HL-60/S4 treated with retinoic acid at 250 ng/mL for 4 days and 3 days (cell line): Measurements from ENCODE around the gene DCHS2.

Source experiments
- in situ Hi-C: fragments of 300-500 bp; cut with MboI; formaldehyde crosslinking; loops from 2 replicates; pipeline ENCODE4 v1.7.0; 2022; ENCODE audit warnings: low sequenced_read_pairs

Gene DCHS2

GRCh38 chr4:154452798-154453346 is 38.7 kb downstream of the DCHS2 start:
- in situ Hi-C loops = no loop called here

GRCh38 chr4:154450966-154451365 is 40.6 kb downstream of the DCHS2 start:
- in situ Hi-C loops = no loop called here

DNA sequence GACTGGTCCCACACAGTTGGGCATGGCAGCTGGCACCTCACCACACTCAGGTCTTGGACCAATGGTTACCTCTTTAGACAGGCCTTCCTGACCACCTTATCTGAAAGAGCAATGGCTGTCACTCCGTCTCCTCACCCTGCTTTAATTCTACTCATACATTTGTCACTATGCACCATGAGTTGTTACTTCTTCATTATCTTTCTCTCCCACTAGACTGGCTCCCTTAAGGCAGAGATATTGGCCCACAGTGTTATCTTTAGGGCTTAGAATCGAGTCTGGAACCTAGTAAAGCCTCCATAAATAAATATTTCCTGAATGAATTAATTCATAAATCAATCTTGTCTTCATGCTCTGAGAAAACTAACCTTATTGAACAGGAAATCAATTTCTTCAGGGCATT is 46.6 kb downstream of the DCHS2 start:
- in situ Hi-C loops = no loop called here

GRCh38 chr4:154441982-154442381 is 49.6 kb downstream of the DCHS2 start:
- in situ Hi-C loops = no loop called here

GRCh38 chr4:154441124-154441523 is 50.5 kb downstream of the DCHS2 start:
- in situ Hi-C loops = no loop called here

DNA sequence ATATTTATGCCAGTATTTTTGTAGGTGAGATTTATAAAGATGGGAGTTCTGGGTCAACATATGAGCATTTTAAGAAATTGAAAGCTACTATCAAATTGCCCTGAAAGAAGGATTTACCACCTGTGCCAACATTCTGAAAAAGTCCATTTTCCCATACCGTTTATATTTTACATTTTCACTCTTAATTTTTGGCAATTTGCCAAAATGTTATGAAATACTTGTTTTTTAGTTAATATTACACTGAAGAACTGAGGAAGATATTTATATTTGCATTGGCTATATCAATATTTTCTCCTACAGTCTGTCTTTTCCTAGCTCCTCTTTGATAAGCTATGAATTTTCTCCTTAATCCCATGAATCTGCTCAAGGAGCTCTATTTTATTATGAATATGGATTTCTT is 52.4 kb downstream of the DCHS2 start:
- in situ Hi-C loops = no loop called here

DNA sequence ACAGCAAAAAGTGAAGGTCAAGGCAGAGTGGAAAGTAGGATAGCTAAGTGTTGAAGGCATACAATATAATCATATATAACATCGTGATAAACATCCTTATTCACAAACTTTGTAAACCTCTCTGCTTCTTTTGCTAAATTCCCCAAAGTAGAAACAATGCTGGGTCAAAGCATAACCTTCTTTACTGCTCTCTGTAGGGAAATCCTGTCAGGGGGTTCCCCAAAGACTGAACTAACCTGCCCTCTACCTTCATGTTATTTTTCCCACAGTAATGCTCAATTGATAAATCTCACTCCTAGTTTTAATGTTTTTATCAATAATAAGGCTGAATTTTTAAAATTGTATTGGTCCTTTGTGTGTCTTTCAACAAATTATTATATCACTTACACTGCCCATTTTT is 55.7 kb downstream of the DCHS2 start:
- in situ Hi-C loops = no loop called here

GRCh38 chr4:154433543-154433942 is 58.1 kb downstream of the DCHS2 start:
- in situ Hi-C loops = no loop called here

DNA sequence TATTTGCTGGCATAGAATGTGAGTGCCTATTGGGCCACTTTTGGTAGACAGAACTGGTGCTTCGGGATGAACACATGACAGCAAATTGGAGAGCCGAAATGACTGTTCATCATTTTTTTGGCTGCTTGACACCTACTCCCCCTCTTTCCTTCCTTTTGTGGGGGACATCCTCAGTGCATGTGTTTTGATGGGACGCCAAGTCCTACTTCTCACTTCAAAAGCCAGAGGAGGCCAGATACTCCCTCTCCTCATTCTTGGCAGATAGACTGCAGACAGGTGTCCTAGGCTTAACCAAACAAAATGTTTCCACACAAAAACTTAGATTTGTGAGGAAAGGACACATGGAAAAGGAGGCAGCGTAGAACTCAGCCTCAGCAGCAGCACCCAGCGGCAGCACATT is 62.4 kb downstream of the DCHS2 start:
- in situ Hi-C loops = no loop called here

DNA sequence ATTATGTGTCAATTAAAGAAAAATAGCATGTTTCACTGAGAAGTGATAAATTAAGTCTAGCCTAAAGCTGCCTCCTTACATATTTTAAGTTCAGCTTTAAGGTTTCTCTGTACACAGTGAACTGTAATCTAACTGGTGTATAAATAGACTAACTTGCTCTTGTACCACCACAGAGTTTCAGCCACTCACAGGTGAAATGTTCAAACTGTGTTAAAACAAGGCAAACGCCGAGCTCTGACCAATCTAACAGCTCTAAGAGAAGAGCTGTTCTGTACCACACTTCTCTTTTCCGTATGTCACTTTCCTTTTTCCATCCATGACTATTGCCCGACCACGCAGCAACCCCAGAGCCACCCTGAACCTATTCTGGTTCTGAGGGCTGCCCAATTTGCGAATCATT is 64.5 kb downstream of the DCHS2 start:
- in situ Hi-C loops = no loop called here

DNA sequence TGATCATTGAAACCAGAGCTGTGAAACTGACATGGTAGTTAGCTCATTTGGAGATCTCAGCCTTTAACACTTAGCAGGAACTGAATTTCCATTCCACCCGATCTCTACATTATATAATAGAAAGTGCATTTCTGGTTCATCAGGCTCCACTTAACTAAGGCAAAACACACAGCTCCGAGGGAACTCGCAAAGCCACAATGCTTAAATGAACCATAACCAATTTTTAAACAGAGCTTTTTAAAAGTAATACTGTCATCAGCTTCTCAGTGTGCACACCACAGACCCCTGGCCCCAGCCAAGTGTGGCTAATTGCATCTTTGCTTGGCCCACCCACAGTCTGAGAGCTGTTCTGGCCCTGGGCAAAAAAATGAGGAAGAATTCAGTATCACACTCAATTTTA is 66.1 kb downstream of the DCHS2 start:
- in situ Hi-C loops = no loop called here

DNA sequence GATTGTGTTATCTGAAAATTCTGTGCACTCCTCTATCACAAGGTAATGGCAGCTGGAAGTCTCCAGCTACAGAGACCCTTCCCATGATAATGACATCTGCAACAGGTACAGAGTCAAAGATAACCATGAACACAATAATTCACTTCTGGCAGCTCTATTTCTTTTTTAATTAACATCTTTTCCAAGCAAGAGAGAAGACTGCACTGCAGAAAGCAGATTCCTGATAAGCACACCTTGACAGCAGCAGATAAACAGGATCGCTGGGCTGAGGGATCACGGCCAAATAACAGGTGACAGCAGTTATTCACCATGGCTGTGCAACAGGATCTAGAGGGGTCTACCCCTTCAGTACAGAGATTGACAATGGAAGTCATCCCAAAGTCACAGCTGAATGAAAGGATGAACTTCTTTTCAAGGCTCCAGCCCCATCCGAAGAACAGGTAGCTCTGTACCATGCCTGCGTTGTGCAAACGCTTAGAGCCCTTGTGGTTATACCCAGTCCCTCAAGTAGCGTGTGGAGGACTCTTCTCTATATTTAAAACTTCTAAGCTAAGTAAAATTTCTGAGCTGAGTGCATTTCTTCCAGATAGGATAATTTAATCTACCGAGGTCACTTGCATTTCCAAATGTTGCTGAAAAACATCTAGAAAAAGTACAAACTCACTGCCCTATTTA is 66.7 kb downstream of the DCHS2 start:
- in situ Hi-C loops = no loop called here

DNA sequence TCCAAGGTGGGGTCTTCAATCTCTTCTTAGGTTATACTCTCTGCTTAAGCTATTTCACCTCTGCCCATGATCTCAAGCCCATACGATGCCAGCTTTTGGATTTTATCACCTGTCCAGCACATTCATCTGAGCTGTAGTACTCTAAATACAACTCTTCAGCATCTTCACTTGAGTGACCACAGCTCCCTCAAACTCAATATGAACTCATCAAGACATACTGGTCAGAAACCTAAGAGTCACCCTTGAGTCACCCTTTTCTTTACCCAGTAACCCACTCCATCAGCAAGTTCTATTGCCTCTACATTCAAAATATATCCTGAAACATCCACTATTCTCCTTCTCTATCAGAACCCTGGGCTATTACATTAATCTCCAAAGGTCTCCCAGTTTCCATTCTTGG is 69.4 kb downstream of the DCHS2 start:
- in situ Hi-C loops = no loop called here

- in situ Hi-C loops = no loop called here
Observed at GRCh38 chr4:154421618-154422017, 70.0 kb downstream of the DCHS2 start.

DNA sequence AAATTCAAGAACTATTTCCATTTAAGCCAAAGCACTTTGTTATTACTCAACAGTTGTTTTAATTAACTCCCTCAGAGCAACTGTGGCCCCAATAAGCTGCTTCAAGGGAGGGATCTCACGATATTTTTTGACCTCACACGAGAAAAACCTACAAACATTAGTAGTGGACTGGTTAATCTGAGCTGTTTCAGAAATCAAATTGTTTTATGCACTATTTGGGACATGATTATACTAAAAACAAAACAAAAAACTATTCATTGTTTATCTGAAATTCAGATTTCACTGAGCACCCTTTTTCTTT is 74.3 kb downstream of the DCHS2 start:
- in situ Hi-C loops = no loop called here

- in situ Hi-C loops = no loop called here
Observed at GRCh38 chr4:154416190-154416547, 75.4 kb downstream of the DCHS2 start.

- in situ Hi-C loops = no loop called here
Observed at GRCh38 chr4:154415313-154415712, 76.3 kb downstream of the DCHS2 start.

DNA sequence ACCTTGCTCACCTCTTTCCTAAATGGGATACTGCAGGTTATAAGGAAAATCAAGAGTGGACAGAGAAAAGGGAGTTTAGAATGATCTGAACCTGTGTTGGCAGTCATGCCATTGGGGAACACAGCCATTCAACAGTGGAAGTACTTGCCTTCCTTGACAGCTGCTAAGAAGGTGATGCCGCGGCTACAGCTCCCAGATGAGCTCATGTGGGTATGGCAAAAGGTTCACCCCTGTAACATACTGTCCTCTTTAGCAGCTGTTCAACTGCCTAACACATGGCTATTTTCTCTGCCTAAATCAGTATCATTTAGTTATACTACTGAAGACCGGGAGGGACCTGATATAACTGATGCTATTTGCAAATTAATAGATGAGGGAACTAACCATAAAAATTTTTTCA is 76.8 kb downstream of the DCHS2 start:
- in situ Hi-C loops = no loop called here

- in situ Hi-C loops = no loop called here
Observed at GRCh38 chr4:154414371-154414770, 77.2 kb downstream of the DCHS2 start.

- in situ Hi-C loops = no loop called here
Observed at GRCh38 chr4:154407443-154407842, 84.2 kb downstream of the DCHS2 start.

- in situ Hi-C loops = no loop called here
Observed at GRCh38 chr4:154406018-154406795, 85.4 kb downstream of the DCHS2 start.

GRCh38 chr4:154399259-154399974 is 92.2 kb downstream of the DCHS2 start:
- in situ Hi-C loops = no loop called here
